HEK293T (cell line): ENCODE results near the gene CUEDC1.

Source experiments
- ARNT ChIP-seq: fragments of 450-650 bp; IDR thresholded peaks from 2 replicates; pipeline ENCODE4 v1.6.1; 2017; ENCODE audit warnings: mild to moderate bottlenecking
- SUZ12 ChIP-seq: fragments of 450-650 bp; IDR thresholded peaks from 2 replicates; pipeline ENCODE4 v1.6.1; 2016; ENCODE audit warnings: mild to moderate bottlenecking
- ZNF384 ChIP-seq: fragments of 450-650 bp; IDR thresholded peaks from 2 replicates; pipeline ENCODE4 v1.6.1; 2016

DNA sequence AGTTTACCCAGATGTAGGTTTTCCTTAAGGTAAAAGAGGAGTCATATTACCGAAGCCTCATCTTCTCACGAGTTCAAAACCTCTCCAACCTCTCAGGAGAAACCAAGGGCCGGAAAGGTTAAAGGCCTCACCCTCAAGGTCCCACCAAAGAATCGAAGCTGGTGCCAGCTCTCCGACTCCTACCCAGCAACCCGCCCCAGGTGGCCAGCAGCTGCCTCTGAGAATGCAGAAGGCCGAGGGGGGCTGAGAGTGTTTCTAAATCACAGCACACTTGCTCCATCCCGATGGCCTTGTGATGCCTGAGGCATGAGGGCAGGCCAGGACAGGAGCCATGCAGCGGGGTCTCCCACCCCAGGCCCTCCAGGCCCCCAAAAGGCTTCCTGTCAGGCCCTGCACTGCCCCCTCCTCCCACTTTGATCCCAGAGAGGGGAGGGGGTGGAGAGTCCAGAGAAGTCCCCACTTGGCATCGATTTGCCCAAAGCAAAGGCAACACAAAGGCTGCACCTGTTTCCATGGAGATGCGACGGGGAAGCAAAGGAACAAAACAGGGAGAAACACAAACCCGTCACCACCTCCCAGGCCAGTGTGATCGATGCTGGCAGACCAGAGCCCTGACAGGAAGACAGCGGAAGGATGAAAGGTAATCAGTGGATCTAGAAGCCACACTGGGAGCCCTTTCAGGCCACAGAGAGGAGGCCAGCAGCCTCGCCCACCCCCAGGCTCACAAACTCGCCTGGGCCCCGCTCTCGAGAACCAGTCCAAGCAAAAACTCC lies 39.0 kb downstream of the CUEDC1 start:
- TF ChIP-seq ZNF384 (no peak), SUZ12 (no peak), ARNT (no peak)
